Measurements from ENCODE around the gene ADAMTS9. TPM values are rescaled to one million over a fixed set of nuclear protein-coding genes. Genes with fewer than 3 reads are reported as not detected.

ADAMTS9 gene
- total and polyA plus RNA-seq, 2 experiments from 2014 or later, result 60.5 to 168 TPM

GRCh38 chr3:64638981-64639481 lies 48.8 kb downstream of the ADAMTS9 start:
- Histone ChIP-seq H3K9me3 (ENCODE audit: low read depth) (no peaks in the 10 kb centered on the region), H3K27me3 (no peaks in the 10 kb centered on the region), H3K4me1 (ENCODE audit: low read depth) (peaks cover 10% of the 10 kb centered on the region), H3K27ac (no peak overlapping the region), H3K4me3 (no peak overlapping the region), H3K36me3 (peaks cover 25% of the 10 kb centered on the region)
- DNase-seq (ENCODE audit: low read depth in 1 of 2, low spot score in 1 of 2), result no peak
- no peak for TF ChIP-seq CTCF (IDR thresholded peaks at IDR 0.05; ENCODE audit: low read depth, low read length)

- Histone ChIP-seq H3K36me3 (peaks cover 20% of the 10 kb centered on the region), H3K4me3 (no peak overlapping the region)
These were observed 49.3 kb downstream of the ADAMTS9 start for GRCh38 chr3:64638511-64638910.

DNA sequence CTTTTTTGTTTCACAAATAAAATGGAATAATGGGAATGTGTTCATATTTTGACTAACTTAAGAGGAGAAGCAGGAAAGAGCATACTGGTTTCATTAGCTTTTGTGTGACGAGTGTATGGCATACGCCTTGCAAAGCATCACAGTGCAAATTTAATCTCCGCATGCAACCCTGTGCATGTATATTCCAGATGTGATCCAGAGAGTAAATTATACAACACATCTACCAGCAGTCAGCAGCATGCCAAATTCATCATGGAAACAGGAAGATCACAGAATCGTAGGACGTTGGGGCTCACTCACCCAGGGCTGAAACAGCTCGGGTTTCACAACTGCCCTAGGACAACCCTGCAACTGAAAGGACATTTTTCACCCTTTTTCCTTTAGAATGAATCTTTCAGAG lies 53.4 kb downstream of the ADAMTS9 start:
- Histone ChIP-seq H3K27ac (no peak overlapping the region), H3K9me3 (ENCODE audit: low read depth) (no peaks in the 10 kb centered on the region), H3K36me3 (peaks cover 37% of the 10 kb centered on the region), H3K4me3 (no peak overlapping the region), H3K4me1 (ENCODE audit: low read depth) (peaks cover 5% of the 10 kb centered on the region), H3K27me3 (no peaks in the 10 kb centered on the region)
- no peak for TF ChIP-seq CTCF (IDR thresholded peaks at IDR 0.05; ENCODE audit: low read depth, low read length)
- DNase-seq (ENCODE audit: low read depth in 1 of 2, low spot score in 1 of 2), result no peak

More at GRCh38 chr3:64638511-64638910, 49.3 kb downstream of the ADAMTS9 start:
- Histone ChIP-seq H3K4me1 (ENCODE audit: low read depth) (peaks cover 10% of the 10 kb centered on the region), H3K9me3 (ENCODE audit: low read depth) (no peaks in the 10 kb centered on the region), H3K27me3 (no peaks in the 10 kb centered on the region), H3K27ac (no peak overlapping the region)
- no peak for DNase-seq (ENCODE audit: low read depth in 1 of 2, low spot score in 1 of 2)
- TF ChIP-seq CTCF (IDR thresholded peaks at IDR 0.05; ENCODE audit: low read depth, low read length), result no peak

DNA sequence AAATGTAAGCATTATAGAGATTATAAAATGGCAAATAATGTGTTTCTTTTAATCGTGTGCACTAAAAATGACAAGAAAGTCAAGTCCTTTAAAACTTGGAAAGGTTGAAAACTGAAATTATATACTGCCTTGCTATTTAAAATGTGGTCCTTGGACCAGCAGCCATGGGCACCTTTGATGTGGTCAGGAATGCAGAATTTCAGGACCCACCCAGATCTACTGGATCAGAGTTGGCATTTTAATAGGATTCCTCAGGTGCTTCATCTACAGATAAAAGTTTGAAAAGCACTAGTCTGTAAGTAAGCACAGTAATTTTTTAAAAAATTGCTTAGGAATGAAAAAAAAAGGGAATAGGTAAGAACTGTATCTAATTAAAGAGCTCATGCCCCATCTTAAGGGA lies 55.8 kb downstream of the ADAMTS9 start:
- H3K36me3 ChIP-seq, result peaks cover 44% of the 10 kb centered on the region
- H3K4me3 ChIP-seq, result no peak overlapping the region
- no peak overlapping the region for H3K27ac ChIP-seq
- no peaks in the 10 kb centered on the region for H3K27me3 ChIP-seq
- no peak for DNase-seq (ENCODE audit: low read depth in 1 of 2, low spot score in 1 of 2)
- H3K4me1 ChIP-seq (ENCODE audit: low read depth), result no peaks in the 10 kb centered on the region
- TF ChIP-seq CTCF (IDR thresholded peaks at IDR 0.05; ENCODE audit: low read depth, low read length), result no peak
- H3K9me3 ChIP-seq (ENCODE audit: low read depth), result no peaks in the 10 kb centered on the region

- H3K36me3 ChIP-seq, result peaks cover 49% of the 10 kb centered on the region
- no peaks in the 10 kb centered on the region for H3K4me1 ChIP-seq (ENCODE audit: low read depth)
- H3K4me3 ChIP-seq, result no peak overlapping the region
- no peak for TF ChIP-seq CTCF (IDR thresholded peaks at IDR 0.05; ENCODE audit: low read depth, low read length)
- DNase-seq (ENCODE audit: low read depth in 1 of 2, low spot score in 1 of 2), result no peak
- no peaks in the 10 kb centered on the region for H3K27me3 ChIP-seq
- no peaks in the 10 kb centered on the region for H3K9me3 ChIP-seq (ENCODE audit: low read depth)
- no peak overlapping the region for H3K27ac ChIP-seq
These were observed 60.1 kb downstream of the ADAMTS9 start for GRCh38 chr3:64627471-64628321.

All from cardiac muscle cell (in vitro differentiated cells and primary cell).